DMS79 treated with DMSO at 0.1 percent for 48 hours (cell line): ENCODE data around the gene MYO9A.
A peak's percentile ranks its signal among the peaks of the same experiment; 100 is the strongest.
"Not testable (repeated sequence)": the region's sequence is repeated elsewhere in the genome, so short reads cannot be mapped to it uniquely, and the experiment has no call there.

Experiments
- DNase-seq: peaks from one replicate; lab custom pipeline; 2025; lab: John Stamatoyannopoulos, UW

Gene MYO9A

DNA sequence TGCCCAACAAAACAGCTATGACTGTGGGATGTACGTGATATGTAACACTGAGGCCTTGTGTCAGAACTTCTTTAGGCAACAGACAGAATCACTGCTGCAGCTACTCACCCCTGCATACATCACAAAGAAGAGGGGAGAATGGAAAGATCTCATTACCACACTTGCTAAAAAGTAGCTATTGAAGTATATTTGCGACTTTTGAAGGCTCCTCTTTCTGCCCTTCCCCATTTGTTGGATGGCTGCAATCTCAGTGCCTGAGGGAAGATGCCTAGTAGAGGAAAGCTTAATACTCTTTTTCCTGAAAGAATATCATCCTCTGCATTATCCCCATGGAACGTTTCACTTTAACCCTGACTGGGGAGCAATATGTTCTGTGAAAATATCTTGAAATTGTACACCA, 22.1 kb upstream of the MYO9A start:
- no peak for DNase-seq

DNA sequence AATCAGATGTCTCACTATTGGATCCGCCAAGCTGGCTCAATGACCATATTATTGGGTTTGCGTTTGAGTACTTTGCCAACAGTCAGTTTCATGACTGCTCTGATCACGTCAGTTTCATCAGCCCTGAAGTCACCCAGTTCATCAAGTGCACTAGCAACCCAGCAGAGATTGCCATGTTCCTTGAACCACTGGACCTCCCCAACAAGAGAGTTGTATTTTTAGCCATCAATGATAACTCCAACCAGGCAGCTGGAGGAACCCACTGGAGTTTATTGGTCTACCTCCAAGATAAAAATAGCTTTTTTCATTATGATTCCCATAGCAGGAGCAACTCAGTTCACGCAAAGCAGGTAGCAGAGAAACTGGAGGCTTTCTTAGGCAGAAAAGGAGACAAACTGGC, 21.7 kb upstream of the MYO9A start:
- DNase-seq: no peak

DNA sequence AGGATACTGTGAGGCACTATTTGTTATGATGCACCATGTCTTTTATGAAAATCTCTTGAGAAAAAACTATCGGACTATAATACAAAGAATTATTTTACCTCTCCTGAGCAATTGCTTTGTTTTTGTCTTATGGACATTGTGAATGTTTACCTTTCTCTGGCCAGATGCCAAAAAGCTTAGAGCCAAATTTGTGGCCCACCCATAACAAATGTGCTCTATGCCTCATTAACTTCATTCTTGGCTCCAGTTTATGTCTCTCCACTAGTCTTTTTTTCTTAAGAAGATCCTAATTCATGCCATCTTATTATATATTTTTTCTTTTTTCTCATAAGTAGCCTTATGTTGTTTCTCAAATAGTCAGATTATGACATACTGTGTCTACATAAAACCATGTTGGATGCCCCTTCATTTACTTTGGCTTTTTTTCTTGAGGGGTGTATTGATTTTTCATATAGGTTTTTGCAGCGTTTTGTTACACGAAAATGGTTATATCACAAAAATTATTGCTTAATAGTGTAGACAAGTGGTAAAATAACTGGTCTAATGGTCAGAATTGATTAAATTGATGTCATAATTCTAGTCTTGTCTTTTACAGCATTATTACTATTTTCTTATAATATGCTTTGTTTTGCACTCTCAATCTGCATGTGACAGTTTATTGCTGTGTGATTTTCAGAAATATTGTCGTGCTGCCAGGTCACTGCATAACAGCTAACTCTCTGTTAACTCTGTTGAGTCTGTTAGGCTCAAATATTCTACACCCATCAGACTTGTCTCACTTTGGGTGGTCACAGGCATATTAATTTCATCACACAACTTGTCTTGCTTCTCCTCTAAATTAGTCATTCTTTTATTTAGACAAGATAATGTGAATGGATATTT, 18.5 kb upstream of the MYO9A start:
- peak; percentile 68 for DNase-seq

DNA sequence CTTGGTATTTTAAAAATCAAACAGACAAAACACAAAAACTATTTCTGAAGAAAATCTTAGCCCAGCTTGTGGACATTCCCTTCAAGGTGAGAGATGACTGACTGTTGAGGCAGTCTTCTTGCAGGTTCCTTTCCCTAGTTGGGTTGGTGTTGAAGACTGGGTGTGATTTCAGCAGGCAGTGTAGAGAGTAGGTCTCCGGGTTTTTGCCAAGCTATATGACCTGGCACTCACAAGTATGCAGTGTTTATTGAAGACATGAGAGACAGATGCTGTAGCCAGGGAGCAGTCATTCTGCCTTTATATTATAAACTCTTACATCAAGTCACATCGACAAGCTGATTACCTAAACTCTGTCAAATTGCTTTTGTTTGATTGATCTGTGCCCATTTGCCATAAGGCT, 17.8 kb upstream of the MYO9A start:
- peak; percentile 41 for DNase-seq

DNA sequence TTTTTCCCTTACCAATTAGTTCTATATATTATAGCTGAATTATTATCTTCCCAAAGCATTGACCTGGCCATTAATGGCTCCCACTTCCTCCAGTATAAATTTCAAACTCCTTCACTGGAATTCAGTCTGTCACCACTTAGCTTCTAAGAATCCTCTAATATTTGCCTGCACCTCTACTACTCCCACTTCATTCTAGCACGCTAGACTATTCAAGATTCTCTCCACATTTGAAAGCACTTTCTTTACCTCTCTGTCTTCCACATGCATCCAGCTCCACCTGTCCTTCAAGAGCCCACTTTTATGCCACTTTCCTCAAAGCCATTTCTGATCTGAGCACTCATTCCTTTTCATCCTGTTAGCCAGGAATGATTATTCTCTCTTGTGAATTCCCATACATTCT, 15.3 kb upstream of the MYO9A start:
- DNase-seq: peak; percentile 35

DNA sequence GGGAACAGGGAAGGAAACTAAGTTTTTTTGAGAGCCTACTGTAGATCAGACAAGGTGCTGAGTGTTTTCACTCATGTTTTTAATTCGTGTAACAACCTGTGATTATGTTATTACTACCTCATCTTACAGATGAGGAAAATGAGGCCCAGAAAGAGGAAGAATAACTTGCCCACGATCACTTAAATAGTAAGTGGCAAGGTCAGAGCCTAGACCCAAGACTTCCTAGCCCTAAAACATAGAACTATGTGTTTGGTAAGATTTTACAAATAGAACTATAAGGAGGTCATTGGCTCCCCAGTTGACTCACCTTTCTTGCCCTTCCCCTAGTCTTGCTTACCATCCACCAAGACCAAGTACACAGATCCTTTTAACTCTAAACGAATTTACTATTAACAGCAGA, 14.0 kb upstream of the MYO9A start:
- DNase-seq: no peak

DNA sequence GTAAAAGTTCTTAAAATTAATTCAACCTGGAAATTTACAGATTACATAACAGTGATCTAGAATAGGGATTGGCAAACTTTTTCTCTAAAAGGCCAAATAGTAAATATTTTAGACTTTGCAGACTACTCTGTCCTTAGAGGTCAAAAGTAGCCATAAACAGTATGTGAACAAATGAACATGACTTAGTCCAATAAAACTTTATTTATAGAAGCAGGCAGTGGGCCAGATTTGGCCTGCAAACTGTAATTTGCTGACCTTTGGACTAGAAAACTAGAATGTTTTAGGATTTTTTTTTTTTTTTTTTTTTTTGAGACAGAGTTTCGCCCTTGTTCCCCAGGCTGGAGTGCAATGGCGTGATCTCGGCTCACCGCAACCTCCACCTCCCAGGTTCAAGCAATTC, 12.3 kb upstream of the MYO9A start:
- DNase-seq: no peak

DNA sequence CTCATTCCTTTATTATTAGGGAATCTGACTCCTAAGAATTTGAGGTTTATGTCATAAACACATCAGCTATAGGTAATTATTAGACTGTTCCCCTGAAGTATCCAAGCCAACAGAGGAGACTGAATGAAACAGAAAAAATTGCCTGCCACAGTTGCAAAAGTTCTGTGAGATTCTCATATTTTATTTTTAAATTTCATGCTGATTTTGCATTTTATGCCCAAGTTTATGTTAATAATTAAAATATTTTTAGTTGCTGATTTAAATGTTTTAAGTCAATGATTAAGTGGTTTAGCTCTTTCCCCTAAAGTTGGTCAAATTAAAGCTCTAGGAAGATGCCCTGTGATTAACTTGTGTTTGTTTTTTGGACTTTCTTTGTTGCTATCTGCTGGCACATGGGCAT, 10.4 kb upstream of the MYO9A start:
- DNase-seq: no peak

DNA sequence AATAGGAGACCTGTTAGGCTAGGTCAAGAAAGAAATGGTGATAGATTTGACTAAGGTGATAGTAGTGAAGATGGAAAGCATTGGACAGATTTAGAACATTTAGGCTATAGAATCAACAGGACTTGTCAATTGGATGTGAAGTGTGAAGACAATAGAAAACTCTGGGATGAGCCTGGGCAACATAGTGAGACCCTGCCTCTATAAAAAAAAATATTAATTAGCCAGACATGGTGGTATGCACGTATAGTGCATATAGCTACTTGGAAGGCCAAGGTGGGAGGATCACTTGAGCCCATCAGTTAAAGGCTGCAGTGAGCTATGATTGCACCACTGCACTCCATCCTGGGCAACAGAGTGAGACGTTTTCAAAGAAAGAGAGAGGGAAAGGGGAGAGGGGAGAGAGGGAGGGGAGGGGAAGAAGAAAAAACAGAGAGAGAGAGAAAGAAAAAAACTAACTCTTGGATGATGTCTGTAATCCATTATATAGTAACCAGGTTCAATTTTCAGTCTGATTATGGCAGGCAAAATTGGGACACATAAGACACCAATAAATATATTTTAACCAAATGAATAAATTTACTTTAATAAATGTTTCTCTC, 9.9 kb upstream of the MYO9A start:
- DNase-seq: no peak

DNA sequence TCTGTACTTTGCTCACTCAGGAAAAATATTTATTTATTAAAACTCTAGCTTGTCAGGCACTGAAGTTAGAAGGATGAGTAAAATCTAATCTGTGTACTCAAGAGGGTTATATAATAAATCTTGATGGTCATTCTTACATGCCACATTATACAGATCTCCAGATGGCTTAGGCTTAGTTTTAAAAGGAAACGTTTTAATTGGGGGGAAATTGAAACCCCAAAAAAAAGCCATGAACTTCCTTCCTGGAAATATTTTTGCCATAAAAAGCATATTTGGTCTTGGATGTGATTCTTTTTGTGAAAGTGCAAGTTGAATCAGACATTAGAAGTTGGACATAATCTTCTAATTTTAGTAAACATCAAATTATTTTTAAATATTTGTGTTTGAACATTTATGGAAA, 6.3 kb upstream of the MYO9A start:
- no peak for DNase-seq

DNA sequence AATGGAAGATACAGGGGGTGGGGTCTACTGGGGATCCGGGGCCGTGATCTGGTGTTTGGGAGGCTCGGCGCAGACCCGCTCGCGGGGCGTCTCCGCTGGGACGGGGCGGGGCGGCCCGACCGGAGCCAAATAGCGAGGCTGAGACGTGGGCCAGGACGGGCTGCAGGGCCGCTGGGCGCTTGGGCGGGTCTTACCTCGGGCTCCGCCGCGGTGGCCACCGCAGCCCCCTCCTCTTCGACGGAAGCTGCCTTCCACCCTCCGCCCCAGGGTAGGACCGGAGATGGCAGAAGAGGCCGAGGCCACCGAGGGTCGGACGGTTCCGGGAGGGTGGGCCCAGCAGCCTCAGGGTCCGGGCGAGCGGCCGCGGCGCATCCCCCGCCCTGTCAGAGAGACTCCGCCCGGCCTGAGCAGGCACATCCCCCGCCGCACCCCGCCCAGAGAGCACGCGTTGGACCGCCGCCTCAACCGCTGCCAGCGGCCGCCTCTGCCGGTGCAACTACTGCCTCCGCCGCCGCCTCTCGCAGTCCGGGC, 399 bp downstream of the MYO9A start:
- DNase-seq: no peak

DNA sequence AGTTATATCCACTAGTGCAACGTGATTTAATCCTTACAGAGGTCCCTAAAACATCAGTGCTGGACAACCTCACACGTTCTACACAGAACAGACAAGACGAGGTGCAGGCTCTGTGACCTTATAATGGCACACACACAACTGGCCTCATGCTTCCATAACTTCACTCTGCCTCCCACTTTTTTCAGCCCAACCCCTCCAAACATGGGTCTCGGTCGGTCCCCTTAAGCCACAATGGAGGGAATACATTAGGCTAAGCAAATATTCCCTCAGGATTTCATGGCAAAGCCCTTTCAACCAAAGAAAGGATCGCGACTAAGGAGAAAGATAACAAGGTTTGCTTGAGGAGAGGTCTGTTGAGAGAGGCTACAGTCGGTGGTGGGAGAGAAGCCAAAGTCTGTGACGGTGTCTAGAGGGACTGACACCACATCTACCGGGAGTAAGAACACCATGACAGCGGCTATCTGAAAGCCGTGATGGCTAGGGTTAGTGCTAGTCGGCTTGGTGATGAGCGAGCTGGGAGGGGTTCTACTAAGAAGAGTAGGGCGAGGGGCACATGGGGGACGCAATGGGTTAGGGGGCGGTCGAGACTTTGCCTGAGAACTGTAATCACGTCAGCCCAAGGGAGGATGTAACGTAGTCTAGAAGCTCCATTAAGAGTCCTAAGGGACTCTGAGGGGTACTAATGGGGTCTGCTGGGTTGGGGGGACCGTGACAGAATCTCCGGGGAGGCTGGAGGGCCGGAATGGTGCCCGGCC, 1.0 kb downstream of the MYO9A start:
- DNase-seq: no peak

DNA sequence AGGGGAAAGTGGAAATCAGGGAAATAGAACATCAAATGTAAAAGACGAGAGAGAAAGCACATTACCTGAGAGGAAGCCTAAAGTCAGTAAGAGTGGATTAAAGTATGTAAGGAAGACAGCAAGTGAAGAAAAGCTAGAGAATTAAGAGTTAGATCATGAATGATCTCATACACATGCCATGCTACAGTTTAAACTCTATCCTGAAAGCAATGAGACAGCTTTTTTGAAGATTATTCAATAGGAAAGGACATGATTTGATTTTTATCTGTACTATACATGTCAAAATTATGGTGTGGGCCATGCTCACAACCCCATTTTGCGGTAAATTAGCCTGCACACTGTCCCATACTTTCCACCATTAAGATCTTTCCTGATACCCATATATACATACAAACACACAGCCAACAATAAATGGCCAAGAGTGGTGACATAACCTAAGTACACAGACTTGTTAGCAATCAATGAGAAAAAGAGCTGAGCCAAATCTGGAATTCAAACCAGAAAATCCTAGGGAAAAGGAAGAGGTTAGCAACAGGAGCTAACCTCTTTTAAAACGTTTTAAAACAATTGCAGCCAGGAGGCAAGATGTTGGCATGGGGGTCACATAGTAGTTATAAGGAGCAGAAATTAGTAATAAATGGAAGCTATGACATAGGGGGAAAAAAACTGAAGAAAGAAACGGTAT, 4.5 kb downstream of the MYO9A start:
- DNase-seq: no peak

DNA sequence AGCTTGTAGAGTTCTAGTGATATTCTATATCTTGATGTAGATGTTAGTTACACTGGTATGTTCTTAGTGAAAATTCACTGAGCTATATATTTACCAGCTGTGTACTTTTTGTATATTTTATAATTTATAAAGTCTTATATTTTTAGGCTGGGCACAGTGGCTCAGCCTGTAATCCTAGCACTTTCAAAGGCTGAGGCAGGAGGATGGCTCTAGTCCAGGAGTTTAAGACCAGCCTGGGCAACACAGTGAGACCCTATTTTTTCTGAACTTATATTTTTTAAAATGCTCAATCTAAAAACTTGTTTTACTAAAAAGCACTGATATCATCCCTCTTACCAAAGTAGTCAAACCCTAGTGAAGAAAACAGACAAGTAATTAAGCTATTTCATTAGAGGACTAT, 5.1 kb downstream of the MYO9A start:
- no peak for DNase-seq

DNA sequence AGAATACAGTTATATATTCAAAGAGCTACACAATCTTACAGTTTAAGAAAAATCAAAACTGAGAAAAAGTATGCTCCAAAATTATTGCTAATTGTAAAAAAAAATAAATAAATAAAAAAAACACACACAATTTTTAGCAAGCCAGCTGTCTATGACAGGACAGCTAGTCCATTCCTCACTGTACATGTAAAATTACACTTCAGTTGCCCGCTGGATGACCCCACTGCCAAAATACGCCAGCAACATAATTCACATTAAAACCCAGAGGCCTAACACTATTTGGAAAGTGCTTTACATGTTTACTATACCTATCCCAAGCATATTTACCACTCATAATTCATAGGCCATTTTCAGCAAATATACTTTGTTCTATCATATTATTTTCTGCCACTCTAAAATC, 5.8 kb downstream of the MYO9A start:
- no peak for DNase-seq

DNA sequence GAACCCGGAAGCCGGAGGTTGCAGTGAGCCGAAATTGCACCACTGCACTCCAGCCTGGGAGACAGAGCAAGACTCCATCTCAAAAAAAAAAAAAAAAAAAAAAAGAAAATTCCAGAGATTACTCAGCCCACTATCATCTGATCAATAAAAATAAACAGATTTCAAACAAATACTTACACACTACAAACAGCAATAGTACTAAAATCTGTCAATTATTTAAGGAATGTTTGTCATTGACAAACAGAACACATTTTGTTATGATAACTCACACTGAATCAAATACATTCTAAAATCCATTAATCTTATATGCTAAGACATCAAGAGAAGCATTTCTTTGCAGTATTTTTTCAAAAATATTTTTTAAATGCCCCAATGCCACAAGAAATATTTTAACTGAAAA, 7.6 kb downstream of the MYO9A start:
- DNase-seq: no peak

DNA sequence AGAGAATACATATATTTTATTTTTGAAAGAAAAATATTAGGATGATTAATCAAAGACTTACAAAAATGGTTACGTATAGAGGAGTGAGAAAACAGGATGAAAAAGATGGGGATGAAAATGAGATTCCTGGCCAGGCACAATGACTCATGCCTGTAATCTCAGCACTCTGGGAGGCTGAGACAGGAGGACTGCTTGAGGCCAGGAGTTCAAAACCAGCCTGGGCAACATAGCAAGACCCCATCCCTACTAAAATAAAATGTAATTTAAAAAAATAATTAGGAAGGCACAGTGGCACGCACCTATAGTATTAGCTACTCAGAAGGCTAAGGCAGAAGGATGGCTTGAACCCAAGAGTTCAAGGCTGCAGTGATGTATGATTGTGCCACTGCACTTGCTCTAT, 11.9 kb downstream of the MYO9A start:
- no peak for DNase-seq

DNA sequence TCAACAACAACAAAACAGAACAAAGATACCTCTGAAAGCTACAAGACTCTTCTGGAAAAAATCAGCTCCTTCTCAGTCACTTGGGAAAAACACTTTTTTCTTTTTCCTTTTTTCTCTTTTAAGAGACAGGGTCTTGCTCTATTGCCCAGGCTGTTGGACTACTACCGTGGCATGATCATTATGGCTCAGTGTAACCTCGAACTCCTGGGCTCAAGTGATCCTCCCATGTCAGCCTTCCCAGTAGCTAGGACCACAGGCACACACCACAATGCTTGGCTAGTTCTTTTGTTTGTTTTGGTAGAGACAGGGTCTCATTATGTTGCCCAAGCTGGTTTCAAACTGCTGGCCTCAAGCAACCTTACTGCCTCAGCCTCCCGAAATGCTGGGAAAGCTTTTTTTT, 12.8 kb downstream of the MYO9A start:
- DNase-seq: no peak

DNA sequence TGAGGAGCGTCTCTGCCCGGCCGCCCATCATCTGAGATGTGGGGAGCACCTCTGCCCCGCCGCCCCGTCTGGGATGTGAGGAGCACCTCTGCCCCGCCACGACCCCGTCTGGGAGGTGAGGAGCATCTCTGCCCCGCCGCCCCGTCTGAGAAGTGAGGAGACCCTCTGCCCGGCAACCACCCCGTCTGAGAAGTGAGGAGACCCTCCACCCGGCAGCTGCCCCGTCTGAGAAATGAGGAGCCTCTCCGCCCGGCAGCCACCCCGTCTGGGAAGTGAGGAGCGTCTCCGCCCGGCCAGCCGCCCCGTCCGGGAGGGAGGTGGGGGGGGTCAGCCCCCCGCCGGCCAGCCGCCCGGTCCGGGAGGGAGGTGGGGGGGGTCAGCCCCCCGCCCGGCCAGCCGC, 17.4 kb downstream of the MYO9A start:
- not testable (repeated sequence) for DNase-seq

DNA sequence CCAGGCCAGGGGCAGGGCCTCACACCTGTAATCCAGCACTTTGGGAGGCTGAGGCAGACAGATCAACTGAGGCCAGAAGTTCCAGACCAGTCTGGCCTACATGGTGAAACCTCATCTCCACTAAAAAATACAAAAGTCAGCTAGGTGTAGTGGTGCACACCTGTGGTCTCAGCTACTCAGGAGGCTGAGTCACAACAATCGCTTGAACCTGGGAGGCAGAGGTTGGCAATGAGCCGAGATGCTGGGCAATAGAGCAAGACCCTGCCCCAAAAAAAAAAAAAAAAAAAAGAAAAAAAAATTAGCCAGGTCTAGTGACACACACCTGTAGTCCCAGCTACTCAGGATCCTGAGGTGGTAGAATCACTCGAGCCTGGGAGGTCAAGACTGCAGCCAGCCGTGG, 18.8 kb downstream of the MYO9A start:
- DNase-seq: no peak

DNA sequence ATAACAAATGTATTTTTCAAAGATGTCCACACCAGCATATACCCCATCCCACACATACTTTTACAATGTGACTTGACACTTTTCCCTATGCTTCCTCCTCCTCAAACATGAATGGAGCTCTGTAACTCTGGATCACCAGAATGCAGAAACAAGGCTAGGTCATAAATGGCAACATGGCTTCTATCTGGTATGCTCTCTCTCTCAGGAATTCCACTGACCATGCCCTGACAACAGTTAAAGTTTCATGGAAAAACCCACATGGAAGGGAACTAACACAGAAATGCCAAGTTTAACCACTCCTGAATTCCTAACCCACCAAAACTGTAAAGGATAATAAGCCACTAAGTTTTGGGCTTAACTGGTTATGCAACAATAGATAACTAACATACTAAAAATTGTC, 19.9 kb downstream of the MYO9A start:
- no peak for DNase-seq

DNA sequence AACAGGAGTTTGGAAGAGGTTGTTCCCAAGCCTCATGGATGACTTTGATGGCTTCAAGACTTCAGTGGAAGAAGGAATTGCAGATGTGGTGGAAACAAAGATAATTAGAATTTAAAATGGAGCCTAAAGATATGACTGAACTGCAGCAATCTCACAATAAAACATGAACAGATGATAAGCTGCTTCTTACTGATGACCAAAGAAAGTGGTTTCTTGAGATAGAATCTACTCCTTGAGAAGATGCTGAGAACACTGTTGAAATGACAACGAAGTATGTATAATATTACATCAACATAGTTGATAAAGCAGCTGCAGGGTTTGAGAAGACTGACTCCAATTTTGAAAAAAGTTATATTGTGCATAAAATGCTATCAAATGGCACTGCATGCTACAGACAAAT, 21.2 kb downstream of the MYO9A start:
- DNase-seq: no peak
